Globus pallidus (tissue), 1 donor: ENCODE results near the gene TAF4.

Source experiments
- DNase-seq: peaks from one replicate; pipeline ENCODE4 v3.0.0-alpha.2; 2015; ENCODE audit warnings: low spot score

The TAF4 gene

DNA sequence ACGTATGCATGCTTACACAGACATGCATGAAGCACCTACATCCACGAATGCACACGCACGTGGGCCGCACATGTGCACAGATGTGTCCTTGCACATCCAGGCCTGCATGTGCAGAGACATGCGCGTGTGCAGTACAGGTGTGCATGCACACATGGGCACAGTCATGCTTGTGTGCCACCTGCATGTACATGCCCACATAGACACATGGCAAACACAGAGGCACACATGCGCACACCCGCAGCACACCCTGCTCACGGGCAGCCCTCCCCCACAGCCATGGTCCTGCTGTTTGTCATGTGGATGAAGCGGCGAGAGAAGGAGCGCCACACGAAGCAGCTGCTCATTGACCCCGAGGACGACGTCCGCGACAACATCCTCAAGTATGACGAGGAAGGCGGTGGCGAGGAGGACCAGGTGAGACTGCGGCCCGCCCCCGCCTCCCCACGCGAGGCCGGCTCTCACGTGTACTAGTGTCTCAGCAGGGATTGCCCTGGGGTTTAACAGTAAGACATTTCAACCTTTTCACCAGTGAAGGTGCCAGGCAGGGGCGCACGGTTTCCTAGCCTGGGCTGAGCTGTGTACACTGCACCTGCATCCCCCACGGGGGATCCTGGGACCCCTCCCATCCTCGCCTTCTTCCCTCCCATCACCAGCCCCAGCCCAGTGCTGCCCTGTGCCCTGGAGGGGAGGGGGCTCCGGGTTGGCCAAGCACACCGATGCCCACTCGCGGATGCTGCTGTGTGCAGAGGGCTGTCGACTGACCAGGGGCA lies 132.8 kb downstream of the TAF4 start:
- DNase-seq = no peak

DNA sequence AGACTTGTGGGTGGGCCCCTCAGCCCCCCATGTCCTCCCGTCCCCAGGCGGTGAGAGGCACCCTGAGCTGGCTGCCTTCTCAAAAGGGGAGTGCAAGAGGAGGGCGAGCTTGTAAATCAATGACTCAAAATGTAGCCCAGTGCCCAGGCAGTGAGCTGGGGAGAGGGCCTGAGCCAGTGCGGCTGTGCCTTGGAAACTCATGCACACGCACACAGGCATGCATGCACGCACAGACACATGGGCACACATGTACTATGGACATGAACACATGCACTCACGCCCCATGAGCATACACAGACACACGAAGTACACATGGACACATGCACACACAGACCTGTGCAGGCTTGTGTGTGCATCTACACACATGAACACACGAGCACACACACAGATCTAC lies 133.5 kb downstream of the TAF4 start:
- DNase-seq = no peak

DNA sequence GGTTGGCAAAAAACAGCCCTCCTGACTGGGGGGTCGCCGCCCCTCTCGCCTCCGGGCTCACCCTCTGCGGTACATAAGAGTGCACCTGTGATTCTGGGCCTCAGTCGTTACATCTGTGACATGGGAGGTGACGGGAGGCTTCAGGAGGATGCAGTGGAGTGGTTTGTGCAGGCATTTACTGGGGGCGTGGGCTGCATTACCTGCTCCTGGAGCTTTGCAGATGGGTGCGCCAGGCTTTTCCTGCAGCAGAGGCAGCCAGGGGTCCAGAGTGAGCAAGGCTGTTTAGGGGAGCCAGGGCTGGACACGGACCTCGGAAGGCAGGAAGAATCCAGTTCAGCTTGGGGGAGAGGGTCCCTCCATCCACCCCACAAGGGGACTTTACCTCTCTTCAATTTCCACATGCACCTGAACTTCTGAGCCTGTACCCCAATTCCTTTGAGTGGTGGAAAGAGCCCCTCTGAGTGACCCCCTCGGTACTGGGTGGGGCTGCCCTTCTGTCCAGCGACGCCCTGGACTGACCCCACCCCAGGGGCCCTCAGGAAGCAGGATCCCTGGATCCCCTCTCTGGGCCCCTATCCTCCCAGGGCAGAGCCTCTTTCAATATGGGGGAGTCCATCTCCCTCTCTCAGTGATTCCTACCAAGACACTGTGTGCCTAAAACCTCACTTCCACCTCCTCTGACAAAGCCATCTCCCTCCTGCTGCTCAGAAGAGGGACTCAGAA lies 134.0 kb downstream of the TAF4 start:
- no peak for DNase-seq

DNA sequence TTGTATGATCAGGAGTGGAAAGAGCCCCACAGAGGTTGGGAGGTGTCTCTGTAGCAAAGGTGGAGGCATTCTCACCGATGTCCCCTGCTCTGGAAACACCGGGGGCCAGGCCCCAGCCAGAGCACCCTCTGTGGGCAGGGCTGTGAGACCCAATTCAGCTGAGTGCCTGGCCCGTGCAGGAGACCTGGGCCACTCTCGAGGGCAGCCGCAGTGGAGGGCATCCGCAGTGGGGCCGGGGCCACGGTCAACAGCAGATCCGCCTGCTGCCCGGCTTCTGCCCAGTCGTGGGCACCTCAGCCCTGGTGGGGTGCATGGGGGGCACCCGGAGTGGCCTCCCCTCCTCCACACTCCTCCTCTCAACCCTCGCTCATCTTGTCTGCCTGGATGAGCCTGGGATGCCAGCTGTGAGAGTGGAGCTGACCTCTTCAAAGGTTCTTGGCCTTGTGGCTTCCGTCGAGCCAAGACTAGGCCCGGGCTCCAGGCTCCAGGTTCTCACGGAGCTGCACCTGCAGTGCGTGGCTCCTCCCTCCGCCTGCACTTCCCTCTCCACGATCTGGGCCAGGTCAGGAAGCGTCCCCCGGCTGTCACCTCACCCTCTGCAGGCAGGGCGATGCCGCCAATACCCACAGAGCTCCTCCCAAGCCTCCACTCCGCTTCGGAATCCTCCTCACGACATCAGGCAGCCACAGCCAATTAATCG lies 134.8 kb downstream of the TAF4 start:
- no peak for DNase-seq

DNA sequence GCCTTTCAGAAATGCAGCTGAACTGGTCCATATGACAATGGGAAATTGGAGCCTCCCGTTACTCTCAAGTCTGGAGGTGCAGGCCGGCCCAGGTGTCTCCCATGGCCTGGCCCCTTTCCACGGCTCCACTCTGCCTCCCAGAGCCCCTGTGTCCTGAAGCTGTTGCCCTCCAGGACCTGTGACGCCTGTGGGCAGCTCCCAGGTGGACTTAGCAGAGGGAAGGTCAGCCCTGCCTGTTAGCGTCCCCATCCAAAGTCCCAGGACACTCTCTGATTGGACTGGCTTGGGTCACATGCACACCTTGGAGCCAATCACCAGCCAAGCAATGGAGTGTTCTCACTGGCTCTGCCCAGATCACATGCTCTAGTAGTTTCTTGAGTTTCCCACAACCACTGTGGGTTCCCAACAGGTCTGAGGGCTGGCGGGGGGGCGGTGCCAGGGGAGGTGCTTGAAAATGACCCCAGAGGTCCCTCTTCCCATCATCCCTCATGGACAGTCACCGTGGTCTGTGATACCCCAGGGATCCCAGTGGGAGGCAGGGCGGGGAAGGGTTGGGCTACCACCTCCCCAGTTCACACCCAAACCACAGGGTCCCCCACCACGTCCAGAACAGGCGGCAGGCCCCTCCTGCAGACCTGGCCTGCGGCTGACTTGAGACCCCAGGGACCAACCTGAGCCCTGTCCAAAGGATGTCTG lies 135.6 kb downstream of the TAF4 start:
- no peak for DNase-seq

DNA sequence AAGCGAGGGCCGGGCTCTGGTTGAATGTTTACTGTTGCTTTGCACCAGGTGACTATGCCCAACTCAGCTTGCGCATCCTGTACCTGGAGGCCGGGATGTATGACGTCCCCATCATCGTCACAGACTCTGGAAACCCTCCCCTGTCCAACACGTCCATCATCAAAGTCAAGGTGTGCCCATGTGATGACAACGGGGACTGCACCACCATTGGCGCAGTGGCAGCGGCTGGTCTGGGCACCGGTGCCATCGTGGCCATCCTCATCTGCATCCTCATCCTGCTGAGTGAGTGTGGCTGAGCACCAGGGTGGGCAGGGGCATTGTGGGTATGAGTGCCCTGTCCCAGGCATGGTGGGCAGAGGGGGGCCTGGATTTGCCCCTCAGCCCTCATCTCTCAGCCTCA lies 136.1 kb downstream of the TAF4 start:
- DNase-seq = no peak

DNA sequence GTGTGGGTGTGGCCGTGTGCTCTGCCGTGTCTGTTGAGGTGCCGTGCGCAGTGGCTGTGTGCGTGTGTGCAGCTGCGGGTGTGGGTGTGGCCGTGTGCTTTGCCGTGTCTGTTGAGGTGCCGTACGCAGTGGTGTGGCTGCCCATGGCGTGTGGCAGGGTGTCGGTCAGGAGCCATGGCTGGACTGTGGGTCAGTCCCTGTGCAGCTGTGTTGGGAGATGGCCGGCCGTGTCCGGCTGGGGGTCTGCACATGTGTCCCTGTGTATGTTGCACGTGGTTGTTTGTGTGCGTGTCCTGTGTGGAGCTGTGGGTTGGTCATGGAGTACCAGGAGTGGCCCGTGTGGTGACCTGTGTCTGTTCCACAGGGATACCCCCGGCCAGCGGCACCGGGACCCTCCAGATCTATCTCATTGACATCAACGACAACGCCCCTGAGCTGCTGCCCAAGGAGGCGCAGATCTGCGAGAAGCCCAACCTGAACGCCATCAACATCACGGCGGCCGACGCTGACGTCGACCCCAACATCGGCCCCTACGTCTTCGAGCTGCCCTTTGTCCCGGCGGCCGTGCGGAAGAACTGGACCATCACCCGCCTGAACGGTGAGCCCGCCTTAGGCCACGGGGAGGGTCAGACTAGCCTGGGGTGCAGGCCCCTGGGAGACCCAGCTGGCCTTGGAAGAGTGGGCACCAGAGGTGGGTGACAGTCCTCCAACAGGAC lies 137.7 kb downstream of the TAF4 start:
- DNase-seq = no peak

DNA sequence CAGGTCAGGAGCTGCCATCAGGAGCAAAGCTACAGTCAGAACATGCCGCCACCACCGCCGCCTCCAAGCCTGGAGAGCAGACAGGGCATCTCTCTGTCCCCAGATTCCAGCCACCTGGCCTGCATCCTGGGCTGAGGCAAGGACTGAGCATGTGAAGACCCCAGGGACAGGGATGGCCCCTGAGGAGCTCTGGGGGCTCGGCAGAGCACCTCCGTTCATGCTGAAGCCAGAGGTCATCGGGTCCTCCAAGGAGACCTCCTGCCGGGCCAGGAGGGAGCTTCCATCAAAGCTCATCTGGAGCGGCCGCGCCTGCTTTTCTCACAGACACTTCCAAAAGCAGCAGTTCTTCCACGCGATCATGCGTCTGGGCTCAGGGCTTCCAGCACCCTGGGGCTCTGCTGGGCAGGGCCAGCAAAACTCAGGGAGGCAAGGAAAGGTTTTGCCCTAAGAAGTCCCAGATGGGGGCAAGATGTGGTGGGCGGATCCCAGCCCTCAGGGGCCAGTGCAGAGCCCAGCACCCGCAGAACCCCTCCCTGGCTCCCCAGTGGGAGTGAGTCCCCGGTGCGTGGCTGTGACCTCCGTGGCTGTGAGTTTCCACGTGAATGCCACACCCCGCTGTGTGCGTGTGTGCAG lies 138.4 kb downstream of the TAF4 start:
- no peak for DNase-seq

DNA sequence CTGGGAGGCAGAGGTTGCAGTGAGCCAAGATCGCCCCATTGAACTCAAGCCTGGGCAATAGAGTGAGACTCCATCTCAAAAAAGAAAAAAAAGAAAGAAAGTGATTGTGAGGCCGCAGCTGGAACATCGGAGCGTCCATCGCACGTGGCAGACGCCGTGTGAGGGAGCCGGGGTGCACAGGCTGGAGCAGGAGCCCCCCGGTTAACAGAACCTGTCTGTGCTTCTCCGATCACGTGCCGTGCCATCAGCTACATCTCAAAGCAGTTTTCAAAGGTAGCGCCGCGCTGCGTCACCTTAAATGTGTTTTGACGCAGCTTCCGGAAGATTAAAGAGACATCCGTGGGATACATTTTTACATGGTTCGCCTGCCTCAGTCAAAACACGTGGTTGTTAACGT lies 138.9 kb downstream of the TAF4 start:
- DNase-seq = no peak

DNA sequence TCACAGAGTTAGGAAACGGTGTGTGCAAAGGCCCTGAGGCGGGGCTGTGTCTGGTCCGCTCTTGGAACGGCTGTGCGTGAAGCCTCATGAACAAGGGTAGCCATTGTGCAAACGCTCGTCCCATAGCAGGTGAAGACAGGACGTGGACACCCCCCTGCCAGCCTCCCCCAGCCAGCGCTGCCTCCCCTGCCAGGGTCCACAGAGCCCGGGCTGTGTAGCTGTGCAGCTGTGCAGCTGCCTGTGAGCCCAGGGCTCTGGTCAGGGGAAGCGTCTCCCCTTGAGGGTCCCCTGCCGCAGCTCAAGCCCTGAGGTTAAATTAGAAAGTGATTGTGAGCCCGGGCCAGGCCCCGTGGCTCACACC lies 139.4 kb downstream of the TAF4 start:
- DNase-seq = no peak

DNA sequence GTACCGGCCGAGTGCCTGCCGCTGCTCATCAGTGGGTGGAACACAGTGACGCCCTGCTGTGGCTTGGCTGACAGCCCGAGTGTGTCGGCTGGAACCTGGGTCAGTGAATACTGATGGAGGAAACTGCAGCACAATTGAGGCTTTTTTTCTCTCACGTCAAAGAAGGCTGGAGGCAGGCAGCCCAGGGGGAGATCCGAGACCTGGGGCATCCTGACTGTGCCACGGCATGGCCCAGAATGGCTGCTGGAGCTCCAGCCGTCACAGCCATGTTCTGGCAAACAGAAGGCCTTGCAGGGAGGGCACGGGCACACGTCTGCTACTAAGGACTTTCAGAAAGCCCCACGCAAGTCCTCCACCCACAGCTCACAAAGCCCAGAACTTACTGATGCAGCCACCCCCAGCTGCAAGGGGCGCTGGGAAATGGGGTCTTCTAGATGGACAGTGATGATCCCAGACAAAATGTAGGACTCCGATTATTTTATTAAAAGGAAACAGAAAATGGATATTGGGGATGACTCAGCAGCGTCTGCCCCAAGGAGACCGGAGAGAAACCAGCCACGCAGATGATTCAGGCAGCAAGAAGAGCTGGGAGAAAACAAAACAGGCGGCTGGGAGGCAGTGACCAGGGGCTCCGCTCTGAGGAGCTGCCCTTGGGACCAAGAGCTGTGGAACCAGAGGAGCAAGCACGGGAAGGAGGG lies 140.0 kb downstream of the TAF4 start:
- no peak for DNase-seq

DNA sequence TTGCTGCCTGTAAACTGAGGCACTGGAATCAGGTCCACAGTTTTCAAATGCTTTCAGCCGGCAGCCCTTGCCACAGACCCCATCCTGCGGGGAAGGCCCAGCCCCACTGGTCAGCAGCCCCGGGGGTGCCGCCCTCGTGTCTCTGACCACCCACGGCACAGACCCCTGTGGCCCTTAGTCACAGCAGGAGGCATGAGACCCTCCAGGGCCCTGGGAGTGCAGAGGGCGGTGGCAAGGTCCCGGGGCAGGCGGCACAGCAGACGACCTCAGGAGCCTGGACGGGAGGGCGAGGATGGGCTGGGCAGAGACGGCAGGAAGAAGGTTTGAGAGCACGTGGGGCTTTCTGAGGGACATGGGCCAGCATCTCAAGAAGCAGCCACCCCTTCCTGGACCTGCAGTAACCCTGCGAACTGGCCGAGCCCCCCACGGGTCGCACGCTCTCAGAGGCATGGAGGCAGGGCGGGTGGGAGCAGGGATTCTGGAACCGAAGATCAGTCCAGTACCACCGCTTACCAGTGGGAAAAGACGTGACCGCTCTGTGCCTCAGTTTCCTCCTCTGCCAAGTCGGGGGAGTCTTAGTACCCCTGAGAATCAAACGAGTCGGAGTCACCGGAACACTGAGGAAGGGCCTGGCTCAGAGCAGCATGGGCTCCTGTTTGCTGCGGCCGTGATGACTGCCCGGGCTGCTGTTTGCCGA lies 140.7 kb downstream of the TAF4 start:
- no peak for DNase-seq
